Measurements from ENCODE around the gene CNIH2. TPM values are rescaled to one million over a fixed set of nuclear protein-coding genes. Genes with fewer than 3 reads are reported as not detected.

Gene CNIH2
- total and polyA plus RNA-seq, 9 of the 15 experiments (the other 6 are each of a cell fraction or from before 2014, with no cell fraction given) = 0.26 to 0.89 (median 0.40) TPM; not detected in 4

- TF ChIP-seq, protein P1, sequence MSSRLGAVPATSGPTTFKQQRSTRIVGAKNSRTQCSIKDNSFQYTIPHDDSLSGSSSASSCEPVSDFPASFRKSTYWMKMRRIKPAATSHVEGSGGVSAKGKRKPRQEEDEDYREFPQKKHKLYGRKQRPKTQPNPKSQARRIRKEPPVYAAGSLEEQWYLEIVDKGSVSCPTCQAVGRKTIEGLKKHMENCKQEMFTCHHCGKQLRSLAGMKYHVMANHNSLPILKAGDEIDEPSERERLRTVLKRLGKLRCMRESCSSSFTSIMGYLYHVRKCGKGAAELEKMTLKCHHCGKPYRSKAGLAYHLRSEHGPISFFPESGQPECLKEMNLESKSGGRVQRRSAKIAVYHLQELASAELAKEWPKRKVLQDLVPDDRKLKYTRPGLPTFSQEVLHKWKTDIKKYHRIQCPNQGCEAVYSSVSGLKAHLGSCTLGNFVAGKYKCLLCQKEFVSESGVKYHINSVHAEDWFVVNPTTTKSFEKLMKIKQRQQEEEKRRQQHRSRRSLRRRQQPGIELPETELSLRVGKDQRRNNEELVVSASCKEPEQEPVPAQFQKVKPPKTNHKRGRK (tag; IDR thresholded peaks at IDR 0.05) = no peak
- no peak for TF ChIP-seq TFAM (CRISPR knock-in tag; conservative IDR thresholded peaks at IDR 0.05)
- TF ChIP-seq THRAP3 (IDR thresholded peaks at IDR 0.05; ENCODE audit: borderline replicate concordance) = no peak
- no peak for TF ChIP-seq COPS2 (conservative IDR thresholded peaks at IDR 0.05)
- TF ChIP-seq HDAC3 (IDR thresholded peaks at IDR 0.05; ENCODE audit: borderline replicate concordance, partially characterized antibody) = no peak
- no peak for TF ChIP-seq GMEB1 (CRISPR knock-in tag; IDR thresholded peaks at IDR 0.05)
- TF ChIP-seq ZNF644 (tag; IDR thresholded peaks at IDR 0.05; ENCODE audit: low read depth) = no peak
- TF ChIP-seq CBX5 (IDR thresholded peaks at IDR 0.05; ENCODE audit: borderline replicate concordance, low read depth) = no peak
- no peak for TF ChIP-seq ZNF764 (CRISPR knock-in tag; IDR thresholded peaks at IDR 0.05; ENCODE audit: low read depth)
- no peak for TF ChIP-seq POLR2AphosphoS2 (IDR thresholded peaks at IDR 0.05; ENCODE audit: low read length)
- no peak for TF ChIP-seq MYBL2 (IDR thresholded peaks at IDR 0.05; ENCODE audit: low read depth)
- TF ChIP-seq MYBL2 (CRISPR knock-in tag; IDR thresholded peaks at IDR 0.05; ENCODE audit: borderline replicate concordance) = no peak
- TF ChIP-seq PML (IDR thresholded peaks at IDR 0.05; ENCODE audit: low read length) = no peak
- no peak for TF ChIP-seq FOXO4 (CRISPR knock-in tag; IDR thresholded peaks at IDR 0.05)
- TF ChIP-seq RB1 (IDR thresholded peaks at IDR 0.05; ENCODE audit: low read depth) = peak; percentile 76
- peak; percentile 44 for TF ChIP-seq TBP (optimal IDR thresholded peaks at IDR 0.05; ENCODE audit: low read depth, low read length)
- TF ChIP-seq ASH1L (IDR thresholded peaks at IDR 0.05; ENCODE audit: borderline replicate concordance, low read depth, partially characterized antibody) = no peak
- TF ChIP-seq, protein P2, sequence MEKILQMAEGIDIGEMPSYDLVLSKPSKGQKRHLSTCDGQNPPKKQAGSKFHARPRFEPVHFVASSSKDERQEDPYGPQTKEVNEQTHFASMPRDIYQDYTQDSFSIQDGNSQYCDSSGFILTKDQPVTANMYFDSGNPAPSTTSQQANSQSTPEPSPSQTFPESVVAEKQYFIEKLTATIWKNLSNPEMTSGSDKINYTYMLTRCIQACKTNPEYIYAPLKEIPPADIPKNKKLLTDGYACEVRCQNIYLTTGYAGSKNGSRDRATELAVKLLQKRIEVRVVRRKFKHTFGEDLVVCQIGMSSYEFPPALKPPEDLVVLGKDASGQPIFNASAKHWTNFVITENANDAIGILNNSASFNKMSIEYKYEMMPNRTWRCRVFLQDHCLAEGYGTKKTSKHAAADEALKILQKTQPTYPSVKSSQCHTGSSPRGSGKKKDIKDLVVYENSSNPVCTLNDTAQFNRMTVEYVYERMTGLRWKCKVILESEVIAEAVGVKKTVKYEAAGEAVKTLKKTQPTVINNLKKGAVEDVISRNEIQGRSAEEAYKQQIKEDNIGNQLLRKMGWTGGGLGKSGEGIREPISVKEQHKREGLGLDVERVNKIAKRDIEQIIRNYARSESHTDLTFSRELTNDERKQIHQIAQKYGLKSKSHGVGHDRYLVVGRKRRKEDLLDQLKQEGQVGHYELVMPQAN (IDR thresholded peaks at IDR 0.05; ENCODE audit: borderline replicate concordance) = no peak
- TF ChIP-seq SMARCB1 (IDR thresholded peaks at IDR 0.05; ENCODE audit: insufficient read length, low read depth) = no peak
- TF ChIP-seq ARID3B (CRISPR knock-in tag; IDR thresholded peaks at IDR 0.05; ENCODE audit: borderline replicate concordance) = no peak
Measured at GRCh38 chr11:66328302-66329144, 50.5 kb downstream of the CNIH2 start (continued).

Data from K562 (cell line).